ENCODE measurements around the gene ELMOD1.
A peak's percentile ranks its signal among the peaks of the same experiment; 100 is the strongest.

Gene ELMOD1

DNA sequence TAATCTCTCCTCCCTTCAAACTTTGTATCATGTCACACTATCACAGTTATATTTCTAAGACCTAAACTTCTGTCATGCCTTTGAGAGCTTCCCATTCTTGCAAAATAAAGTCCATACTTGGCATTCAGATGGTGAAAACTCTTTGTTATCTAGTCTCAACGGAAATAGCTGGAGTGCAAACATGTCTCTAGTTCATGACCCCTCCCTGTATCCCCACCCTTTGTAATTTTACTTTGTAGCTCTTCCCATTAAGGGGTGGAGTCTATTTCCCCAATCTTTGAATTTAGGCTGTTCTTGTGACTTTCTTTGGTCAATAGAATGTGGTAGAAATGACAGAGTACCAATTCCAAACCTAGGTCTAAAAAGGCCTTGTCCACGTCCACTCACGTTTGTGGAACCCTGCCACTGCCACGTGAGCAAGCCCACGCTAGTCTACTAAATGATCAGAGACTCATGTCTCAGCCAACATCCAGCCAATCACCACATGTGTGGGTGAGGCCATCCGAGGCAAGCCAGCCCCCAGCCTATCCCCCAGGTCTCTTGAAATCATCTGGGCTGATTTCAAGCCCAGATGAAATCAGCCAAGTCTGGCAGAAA, 97.5 kb downstream of the ELMOD1 start:
- DNase-seq (ENCODE audit: low read depth): no peak

DNA sequence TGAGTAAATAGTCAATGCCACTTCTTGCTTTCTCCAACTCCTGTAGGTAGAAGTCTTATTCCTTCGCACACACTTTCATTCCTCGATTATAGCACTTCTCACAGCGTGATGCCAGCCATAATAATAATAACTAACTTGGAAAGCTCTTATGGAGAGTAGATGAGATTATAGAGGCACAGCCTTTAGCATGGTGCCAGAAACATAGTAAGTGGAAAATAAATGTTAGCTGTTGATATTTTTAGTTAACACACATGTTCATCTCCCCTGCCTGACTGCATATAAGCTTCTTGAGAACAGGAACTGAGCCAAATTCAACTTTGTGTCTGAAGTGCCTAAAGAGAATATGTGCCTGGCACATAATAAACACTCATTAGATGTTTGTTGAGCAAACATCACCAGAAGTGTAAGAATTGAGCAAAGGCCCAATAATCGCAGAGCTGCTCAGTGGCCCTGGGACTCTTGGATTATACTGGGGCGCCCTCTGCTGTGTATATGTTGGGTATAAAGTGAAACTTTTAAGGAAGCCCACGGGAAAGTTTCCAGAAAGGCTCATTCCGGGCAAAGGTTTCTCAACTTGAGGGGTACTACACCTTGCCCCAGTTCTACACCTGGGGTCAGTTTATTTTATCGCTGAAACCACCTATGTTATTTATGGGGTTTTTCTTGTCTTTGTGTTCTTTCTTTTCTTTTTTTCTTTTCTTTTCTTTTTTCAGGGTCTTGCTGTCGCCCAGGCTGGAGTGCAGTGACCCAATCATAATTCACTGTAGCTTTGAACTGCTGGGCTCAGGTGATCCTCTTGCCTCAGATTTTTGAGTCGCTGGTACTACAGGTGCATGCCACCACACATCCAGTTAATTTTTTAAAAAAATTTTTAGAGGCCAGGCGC, 98.6 kb downstream of the ELMOD1 start:
- peak; percentile 50 for DNase-seq (ENCODE audit: low read depth)

DNA sequence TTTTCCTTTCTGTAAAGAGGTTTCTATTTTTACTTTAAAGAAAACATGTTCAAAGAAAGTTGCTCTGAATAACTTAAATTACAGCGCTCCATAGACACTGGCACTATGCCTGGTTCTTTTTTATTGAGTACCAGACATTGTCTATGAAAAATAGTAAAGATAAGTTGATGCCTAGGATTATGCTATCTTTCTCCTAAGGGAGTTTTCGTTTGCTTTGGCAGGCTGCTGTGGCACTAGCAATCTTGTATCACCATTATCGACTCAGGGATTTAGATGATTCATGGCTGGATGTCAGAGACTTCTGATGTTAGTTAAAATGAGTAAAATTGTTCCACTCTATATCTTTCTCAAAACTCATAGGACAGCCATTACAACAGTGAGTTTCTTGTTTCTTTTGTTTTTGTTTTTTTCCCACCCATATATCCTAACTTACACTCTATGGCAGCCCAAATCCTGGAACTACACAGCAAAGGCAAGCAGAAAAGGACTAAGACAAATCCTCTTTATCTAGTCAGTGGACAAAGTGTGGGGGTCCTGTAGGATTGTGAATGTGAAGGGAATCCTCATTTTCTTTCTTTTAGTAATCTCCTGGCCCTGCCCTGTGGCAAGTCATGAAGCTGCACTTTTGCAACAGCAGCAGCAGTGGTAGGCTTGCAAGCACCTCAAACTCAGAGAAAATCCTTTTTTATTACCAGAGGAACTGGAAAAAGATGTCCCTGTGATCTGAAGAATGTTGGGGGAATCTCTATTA, 100.2 kb downstream of the ELMOD1 start:
- peak; percentile 49 for DNase-seq (ENCODE audit: low read depth)

DNA sequence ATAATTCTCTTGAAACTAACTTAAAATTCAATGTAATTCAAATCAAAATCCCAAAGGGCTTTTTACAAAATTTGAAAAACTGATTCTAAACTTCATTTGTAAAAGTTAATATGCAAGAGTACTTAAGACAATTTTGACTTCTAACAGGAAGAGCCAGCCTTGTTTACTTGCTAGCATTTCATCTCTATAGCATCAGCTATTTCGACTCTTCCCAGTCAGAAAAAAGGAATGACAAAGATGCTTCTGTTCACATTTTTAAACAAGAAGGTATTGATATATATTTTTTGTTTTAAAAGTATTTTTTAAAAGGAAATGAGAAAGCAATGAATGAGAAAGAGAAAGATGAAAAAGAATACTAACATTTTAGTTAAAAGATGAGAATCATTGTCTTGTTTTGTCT, 104.5 kb downstream of the ELMOD1 start:
- no peak for DNase-seq (ENCODE audit: low read depth)

DNA sequence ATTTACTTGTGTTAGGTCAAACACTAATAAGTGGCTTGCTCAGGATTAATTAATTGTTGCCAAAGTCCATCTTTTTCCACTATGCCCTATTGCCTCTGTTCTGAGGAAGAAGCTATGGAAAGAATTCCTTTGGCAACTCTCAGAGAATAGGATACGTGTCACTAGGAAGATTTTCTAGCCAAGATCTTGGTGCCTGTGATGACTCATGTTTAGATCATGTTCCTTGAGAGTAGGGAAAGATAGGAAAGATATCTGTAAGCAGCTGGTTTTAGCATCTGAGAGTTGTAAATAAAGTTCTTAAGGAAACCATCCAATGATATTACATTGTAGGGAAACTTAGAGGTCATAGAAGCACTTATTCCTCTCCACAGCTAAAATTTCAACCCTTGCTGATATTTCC, 105.2 kb downstream of the ELMOD1 start:
- peak; percentile 78 for DNase-seq (ENCODE audit: low read depth)

DNA sequence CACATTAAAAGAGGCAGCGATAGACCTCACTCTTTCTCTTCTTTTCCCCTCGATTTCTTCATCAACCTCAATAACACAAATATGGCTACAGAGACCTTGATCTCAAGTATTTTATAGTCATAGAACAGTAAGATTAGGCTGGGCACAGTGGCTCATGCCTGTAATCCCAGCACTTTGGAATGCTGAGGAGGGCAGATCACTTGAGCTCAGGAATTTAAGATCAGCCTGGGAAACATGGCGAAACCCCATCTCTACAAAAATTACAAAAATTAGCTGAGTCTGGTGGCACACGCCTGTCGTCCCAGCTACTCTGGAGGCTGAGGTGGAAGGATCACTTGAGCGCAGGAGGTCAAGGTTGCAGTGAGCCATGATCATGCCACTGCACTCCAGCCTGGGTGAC, 106.3 kb downstream of the ELMOD1 start:
- DNase-seq (ENCODE audit: low read depth): no peak

DNA sequence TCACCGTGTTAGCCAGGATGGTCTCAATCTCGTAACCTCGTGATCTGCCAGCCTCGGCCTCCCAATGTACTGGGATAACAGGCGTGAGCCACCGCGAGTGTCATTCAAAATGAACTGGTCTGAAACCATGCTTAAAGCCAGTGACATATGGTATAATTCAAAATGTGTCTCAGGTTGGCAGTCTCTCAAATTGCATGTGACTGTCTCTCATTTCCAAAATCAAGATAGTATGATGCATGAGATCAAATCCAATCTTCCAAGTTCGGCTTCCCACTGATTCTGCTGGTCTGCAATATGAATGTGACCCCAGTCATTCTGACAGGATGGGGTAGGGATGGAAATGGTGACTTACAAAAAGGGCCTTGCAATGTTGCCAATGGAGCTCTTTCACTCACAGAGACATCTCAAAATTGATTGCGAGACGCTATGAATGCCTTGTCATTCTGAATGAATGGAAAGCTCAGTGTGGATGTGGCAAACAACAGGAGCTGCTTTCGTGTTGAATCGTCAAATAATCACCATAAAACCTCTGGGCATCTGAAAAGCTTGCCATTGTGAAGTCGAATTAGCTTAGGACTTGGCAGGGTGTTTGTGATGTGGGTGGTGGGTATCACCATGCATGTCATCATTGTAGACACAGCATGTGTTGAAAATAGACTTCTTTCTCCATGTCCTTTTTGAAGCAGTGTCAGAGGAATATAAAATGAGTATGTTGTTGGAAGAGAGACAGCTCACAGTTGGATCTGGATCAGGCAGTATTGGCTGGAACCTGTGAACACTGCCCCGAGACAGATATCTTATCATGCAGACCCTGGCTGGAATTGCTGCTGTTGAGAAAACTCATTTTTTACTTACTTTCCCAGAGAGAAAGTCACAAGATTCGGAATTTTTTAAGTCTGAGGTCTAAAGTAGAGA, 108.7 kb downstream of the ELMOD1 start:
- DNase-seq (ENCODE audit: low read depth): no peak

DNA sequence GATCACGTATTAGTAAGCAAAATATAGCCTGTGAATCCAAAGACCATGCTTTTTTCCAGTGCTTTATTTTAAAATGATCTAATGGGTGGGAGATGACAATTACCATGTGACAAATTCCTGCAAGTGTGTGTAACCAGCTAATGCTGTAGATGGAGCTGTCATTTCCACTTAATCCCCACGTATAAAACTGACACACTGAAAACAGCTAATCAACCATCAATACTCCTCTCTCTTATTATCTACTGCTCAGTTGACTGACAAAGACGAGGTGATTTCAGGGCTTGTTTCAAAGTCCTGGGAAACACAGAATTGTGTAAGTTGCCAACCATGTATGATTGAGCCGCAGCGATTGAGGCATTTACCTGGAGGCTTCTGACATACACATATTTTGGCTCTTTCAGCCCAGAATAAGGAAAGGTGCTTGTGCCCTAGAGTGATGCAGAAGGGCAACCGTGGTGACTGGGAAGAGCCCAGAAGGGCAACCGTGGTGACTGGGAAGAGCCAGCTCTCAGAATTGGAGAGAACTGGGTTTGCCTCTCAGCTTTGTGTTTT, 111.2 kb downstream of the ELMOD1 start:
- DNase-seq (ENCODE audit: low read depth): no peak

DNA sequence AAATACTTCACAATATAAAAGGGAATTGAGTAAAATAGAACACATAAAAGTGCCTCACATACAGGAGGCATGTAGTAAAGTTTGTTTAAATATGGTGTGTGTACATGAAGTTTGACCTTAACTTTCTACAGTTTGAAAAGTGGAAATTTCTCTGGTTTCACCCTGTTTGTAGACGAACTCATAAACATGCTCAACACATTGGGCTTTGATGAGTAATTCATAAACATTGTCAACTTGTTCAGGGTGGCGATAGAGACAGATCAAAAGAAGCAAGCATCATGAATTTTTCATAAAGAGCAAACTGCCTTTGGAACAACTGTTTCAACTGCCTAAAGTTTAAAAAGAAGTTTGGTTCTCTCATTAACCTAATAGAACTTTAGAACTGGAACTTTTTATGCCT, 111.8 kb downstream of the ELMOD1 start:
- DNase-seq (ENCODE audit: low read depth): no peak

DNA sequence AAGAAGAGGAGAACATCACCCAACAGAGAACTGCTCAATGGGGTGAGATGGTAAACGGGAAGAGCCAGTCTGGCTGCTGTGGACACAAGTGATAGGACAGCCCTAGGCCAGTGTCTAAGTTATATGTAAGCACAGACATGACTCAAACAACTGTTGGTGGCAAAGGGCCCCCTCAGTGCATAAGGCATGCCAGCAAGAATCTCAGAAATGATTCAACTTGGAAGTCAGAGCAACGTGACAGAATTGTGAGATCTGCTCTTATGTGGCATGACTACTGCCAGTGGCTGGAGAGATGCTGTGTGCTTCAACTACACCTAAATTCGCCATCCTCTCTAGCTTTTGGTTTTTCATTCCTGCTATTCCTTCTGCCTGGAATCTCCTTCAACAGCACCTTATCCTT, 113.5 kb downstream of the ELMOD1 start:
- DNase-seq (ENCODE audit: low read depth): no peak

DNA sequence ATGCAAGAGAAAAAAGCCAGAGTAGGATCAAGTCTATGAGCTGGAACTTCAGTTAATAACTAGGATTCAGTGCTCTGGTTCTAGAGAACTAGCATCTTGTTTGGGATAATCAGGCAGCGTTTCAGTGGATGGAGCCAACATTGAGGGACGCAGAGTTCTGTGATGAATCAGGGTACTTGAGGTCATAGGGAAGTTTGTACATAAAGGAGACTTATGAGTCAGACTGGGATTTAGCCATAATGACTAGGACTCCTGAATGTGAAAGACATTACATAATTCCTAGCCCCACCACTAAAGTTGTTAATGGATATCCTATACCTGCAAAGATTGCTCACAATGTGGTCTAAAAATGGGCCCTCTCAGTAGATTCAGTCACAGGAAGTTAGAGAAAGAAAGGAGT, 114.1 kb downstream of the ELMOD1 start:
- peak; percentile 74 for DNase-seq (ENCODE audit: low read depth)

DNA sequence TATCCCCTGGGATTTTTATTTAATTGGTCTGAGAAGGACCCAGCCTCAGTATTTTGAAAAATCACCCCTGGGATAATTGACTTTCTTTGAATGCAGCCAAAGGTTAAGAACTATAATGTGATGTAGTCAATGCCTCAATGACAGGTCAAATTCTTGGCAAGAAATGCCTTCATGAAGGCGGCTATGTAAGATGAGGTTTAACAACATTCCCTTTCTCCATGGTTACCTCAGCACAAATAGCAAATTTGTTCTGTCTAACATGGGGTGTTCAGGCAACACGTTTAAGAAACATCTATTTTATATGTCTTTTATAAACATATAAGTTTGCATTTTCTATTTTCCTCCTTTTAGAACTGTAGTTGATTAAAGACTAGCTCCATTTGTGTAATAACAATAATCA, 115.6 kb downstream of the ELMOD1 start:
- no peak for DNase-seq (ENCODE audit: low read depth)

DNA sequence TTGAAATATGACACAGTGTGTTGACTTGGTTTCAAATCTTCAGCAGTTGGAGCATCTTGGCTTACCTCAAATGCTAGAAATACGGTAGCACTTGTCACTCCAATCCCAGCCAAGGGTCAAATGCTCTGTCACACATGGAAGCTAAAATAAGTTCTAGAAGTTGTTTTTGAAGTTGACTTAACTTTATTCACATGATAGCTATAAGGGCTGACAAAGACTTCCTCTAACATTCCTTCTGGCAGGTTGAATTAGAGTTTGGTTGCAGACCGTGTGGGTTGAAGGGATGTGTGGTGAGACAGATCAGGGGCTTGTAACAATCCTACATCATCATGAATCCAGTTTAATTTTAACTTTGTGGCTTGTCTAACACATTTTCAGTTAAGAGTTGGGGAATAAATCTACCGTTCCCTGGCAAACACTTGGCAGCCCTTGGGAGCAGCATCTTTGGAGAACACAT, 116.3 kb downstream of the ELMOD1 start:
- DNase-seq (ENCODE audit: low read depth): no peak

DNA sequence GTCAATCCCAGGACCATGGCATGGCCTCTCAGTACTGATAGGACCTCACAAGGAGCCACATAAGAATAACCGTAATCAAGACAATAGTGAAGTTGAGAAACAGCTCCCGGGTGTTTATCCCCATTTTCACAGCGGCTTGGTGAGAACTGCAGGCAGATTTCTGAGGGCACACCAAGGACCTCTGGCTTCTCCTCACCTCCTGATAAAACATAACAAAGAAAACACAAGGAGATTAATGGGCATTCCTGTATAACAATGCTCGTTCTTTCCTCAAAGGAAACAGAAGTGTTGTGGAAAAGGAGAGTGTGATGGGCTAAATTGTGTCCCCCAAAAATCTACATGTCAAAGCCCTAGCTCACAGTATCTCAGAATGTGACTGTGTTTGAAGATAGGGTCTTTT, 116.9 kb downstream of the ELMOD1 start:
- DNase-seq (ENCODE audit: low read depth): no peak

DNA sequence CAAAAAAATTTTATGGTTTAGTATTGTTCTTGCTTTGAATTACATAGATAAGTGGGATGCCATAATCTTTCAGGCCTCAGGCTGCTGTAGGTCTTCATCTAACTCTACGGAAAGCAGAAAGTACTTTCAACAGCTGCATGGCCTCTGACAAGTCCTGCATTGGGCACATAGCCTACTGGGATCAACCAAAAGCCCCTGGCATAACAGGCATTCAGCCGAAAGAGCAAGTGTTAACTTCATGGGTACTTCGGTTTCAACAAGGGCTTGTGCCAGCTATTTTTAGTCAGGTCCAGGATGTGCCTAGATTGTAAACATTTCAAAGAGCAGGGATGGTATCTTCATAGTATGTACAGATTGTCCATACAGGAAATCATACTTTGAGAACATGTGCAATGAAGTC, 117.8 kb downstream of the ELMOD1 start:
- no peak for DNase-seq (ENCODE audit: low read depth)

DNA sequence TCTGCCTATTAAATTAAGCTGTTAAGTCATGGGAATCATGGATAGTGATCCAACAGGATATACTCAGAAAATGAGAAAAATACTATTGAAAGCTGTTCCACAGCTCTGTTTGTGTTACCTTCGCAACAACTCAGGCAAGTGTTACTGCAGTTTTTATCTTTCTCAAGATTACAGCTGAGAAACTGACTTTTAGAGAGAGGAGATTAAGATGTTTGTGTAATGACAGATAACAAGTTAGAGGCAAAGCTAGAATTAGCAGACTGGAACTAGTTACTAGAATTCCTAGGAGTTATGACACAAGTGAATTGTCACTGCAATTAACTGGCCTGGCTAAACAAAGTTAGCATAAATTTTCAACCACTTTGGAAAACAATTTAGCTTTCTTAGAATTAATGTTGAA, 119.4 kb downstream of the ELMOD1 start:
- no peak for DNase-seq (ENCODE audit: low read depth)

DNA sequence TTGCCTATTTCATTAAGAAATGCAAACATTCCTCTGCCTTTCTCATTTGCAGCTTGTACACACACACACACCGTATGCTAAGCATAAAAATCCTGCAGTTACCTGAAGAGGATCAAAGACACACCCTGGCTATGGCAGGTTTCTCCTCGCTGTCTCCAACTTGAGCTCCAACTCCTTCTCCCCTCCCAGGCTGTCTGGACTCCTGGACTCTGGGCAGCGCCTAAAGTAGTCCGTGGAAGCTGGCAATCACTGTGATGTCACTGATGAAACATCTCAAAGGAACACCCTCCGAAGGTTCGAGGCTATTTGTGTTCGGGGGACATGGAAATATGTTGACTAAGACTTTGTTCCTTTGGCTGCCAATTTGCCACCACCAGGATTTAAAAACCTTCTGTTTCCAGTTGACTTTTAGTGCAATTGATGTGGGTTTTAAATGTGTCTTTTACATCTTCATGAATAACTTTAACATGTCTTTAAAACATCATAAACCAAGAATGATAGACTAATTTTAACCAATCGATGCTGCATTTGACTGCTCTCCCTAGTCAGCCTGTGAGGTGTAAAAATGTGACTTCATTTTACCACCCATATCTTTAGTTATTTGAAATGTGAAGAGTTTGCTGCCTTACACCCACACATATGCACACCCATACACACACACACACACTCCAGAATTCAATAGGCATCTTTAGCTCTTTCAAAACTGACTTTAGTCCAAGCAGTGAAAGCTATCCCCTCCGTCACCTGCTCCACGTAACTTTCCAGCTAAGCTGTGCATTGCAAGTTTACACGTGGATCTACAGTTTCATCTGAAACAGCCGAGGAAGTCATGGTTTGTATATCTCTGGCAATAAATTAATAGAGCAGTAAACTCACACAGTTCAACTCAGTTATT, 121.2 kb downstream of the ELMOD1 start, which contains the start of gene SLN:
SLN (minus strand) TSS at position 196 of the 895 bp plus-strand sequence.
- no peak for DNase-seq (ENCODE audit: low read depth)

DNA sequence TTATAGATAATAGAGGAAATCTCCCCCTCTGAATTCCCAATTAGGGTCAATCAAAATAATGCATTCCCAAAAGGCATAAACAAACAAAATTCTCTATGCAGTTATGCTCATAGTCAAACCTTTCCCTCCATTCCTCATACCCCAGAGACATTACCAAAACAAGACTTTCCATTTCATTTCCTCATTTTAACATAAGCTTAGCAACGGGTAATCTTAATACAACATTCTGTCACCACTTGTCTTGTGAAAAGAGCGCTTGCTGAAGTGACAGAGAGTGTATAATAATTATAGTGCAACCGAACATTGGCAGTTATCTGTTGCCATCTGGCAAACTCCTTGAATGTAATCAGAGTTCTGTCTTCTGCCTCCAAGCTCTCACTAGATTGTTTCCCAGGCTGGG, 122.1 kb downstream of the ELMOD1 start:
- no peak for DNase-seq (ENCODE audit: low read depth)
